ENCODE measurements around the gene ZNF777.

The ZNF777 gene

DNA sequence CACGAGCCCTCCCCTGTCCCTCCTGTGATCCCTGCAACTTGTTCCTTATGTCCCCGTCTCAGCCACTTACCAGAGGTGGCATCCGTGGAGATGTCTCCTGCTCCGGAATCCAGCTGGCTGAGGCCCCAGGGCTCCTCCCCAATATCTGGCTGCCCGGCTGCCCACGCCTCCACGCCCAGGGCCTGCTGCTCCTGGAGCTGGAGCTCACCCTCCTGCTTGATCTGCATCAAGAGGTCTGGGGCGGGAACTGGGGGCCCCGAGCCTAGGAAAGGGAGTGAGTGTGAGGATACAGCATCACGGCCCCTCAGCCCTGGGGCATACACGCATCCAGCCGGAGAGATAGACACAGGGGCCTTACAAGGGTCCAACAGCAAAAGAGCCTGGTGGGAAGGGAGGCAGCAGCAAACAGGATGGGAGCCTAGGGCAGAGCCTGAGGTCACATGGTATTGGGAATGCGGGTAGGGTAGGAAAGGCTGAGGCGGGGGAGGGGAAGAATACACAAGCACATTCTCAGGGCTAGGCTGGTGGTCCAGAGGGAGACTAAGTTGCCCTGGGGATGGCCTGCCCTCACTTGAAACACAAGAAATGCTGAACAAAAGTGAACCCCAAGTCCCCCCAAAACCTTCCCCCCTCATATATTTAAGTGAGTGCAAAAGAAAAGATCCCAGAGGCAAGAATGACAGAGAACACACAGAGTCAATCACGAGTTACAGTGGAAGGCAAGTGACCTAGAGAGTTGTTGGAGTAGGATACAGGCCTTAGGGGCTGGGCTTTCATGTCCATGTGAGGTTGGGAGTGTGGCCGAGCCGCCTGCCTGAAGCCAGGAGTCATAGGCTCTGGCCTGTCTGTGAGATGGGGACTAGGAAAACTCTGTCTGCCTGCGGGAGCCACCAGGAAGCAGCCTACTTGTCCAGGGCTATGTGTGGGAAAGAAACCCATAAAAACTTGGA lies 16.9 kb upstream of the ZNF777 start:
- no peak for DNase-seq (ENCODE audit: low spot score)

DNA sequence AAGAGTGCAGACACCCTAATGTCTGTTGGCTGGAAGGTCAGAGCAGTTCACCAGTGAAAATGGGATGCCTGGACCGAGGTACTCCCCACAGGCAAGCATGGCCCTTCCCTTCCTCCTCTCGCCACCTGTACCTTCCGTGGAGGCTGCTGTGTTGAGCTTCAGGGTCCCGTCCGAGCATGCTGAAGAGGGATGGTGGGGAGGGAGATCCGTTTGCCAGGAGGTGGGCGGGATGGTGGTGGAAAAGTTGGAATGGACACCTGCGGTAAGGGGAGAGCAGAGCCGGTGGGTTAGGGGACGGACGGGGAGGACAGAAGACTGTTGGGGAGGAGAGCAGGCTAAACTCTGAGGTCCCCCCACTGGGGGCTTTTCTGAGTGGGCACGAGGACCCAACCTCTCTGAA lies 15.9 kb upstream of the ZNF777 start:
- DNase-seq (ENCODE audit: low spot score), result no peak

DNA sequence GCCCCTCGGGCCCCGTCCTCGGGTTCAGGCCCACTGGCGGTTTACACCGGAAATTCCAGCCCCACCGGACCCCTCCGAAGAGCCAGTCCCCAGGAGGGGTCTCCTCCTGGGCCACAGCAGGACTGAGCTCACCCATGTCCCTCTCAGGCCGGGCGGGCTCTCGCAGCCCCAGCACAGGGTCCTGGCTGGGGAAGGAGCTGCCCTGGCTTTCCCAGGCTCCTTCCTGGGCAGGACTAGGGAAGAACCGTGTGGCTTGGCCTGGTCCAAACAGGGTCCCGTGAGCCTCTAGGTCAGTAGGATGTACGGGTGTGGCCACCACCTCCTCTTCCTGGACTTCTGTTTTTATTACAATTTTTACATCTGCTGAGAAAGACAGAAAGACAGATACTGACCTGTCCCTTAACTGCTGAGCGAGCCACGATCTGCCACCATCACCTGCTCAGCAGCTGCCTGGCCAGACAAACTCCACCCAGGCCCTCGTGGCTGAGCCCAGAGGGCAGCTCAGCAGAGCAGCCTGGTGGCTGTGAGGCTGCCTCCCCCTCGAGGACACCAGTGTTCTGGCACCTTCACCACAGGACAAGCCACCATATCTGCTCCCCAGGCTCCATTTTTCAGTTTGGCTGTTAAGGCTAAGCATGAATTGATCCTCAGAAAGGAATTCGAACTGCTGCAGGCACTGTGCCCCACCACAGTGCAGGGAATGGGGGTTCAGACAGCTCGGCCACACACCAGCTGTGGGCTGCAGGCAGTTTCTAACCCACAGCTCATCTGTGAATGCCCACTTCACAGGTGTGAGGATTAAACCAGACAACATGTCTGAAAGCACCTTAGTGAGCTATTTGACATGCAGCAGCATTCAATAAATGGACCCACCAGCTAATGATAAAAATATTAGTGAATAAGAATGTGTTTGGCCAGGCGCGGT lies 14.5 kb upstream of the ZNF777 start:
- no peak for DNase-seq (ENCODE audit: low spot score)

DNA sequence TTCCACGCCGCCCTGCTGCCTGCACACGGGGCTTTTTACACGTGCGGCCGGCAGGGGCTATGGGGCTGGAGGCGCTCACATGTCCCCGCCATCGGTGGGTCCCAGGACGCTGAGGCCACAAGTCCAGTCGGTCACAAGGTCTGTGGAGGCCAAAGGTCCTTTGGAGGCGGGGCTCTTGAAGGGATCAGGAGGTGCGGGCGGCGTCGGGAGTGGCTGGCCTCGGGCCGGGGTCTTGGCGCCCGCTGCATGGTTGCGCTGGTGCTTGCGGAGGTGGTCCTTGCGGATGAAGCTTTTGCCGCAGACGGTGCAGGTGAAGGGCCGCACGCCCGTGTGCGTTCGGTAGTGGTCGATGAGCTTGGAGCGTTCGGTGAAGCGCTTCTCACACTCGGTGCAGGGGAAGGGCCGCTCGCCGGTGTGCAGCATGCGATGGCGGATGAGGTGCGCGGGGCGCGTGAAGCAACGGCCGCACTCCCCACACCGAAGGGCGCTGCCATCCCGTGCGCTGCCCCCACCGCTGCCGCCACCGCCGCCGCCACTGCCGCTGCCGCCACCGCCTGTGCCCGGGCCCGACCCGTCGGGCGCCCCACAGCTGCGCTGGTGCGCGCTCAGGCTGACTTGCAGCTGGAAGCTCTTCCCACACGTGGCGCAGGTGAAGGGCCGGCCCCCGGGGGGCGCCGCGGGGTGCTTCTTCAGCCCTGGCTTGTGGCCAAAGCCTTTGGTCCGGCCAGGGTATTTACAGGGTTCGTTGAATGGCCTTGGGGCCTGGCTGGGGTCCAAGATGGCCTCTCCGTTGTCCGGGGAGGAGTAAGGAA lies 13.7 kb upstream of the ZNF777 start:
- no peak for DNase-seq (ENCODE audit: low spot score)

DNA sequence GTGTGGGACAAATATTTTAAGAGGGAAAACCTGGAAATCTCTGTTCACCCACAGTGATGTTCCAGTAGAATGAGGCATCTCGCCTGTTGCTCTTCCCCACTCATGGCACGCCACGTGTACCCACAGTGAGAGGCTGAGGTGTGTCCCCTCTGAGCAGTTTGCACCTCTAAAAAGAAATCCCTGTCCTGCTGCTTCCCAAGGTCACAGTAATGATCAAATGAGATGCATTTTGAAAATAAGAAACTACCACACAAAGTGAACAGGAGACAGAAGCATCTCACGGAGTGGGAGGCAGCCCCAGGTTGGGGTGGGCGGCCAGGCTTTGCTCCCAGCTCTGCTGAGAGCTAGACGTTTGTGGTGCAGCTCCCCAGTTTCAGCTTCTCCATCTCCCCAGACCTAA lies 12.4 kb upstream of the ZNF777 start:
- no peak for DNase-seq (ENCODE audit: low spot score)

DNA sequence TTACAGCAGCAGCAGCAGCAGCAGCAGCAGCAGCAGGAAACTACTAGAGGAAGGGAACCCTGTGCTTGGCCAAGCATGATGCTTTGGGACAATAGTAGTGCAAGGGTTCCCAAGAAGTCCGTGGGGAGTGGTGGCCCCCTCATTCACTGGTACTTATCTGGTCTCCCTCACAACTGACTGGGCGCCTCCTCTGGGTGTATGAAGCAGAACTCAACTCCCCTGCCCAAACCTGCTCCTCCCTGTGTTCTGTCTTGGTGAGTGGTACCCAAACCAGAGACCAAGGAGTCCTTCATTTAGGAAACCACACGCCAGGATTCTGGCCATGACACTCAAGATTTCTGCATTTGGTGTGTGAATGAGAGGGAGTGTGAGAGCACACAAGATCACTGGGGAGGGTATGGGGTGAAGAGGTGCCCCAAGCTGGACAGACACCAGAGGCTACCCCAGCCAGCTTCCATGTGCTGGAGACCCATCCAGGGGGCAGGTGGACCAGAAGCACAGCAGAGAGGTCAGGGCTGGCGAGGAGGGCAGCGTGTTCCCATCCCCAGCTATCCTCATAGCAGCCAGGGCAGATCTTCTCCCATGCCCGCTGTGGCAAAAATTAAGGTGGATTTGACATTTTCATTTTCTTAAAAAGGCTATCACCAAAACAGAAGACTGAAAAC lies 10.6 kb upstream of the ZNF777 start:
- no peak for DNase-seq (ENCODE audit: low spot score)

DNA sequence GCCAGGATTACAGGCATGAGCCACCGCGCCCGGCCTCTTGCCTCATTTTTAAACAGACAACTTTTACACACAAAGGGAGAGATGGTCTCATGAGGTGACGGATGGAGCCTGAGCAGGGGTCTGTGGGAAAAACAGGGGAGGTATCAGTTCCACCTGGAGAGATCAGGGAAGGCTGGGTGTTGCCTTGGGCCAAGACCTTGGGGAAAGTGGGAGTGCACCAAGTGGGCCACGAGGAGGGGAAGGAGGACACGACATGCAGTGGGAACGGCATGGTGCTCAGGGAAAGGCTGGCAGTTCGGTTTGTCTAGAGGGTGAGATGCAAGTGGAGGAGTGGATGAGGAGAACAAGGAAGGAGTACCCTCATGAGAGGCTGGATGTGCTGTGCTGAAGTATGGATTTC lies 8.9 kb upstream of the ZNF777 start:
- no peak for DNase-seq (ENCODE audit: low spot score)

DNA sequence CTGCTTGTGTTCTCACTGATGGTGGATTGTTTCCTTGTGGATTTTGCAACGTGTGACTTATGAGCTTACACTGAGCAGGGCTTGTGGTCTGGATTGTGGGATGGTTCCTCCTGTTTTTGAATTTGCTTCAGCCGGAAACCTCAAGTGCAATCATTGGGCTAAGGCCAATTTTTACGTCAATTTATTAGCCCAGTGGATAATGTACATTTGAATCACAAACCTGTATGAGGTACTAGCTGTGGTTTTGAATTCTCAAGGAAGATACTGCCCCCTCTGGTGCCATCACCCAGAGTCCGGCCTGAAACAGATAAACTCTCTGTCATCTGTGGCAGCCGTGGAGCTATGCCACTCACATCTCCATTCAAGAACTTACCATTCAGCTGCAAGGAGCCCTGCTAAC lies 7.3 kb upstream of the ZNF777 start:
- no peak for DNase-seq (ENCODE audit: low spot score)

DNA sequence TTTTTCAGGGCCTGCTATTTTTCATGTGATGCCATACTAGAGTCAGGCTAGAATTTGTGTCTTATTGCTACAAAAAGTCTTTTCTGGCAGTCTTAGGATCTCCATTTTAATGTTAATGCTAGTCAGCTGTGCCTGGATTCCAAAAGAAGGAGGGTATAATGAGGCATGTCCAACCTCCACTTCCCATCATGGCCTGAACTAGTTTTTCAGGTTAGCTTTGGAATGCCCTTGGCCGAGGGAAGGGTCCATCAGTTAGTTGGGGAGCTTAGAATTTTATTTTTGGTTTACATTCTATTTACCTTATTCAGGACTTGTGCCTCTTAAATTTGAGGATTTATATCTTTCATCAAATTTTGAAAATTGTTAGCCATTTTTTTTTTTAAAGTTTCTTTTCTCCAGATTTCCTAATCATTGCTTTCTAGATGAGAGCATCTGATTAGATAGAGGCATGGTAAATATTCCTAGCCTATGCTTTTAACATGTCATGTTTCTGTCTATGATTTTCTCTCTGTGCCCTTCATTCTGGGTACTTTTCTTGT lies 6.5 kb upstream of the ZNF777 start:
- no peak for DNase-seq (ENCODE audit: low spot score)

DNA sequence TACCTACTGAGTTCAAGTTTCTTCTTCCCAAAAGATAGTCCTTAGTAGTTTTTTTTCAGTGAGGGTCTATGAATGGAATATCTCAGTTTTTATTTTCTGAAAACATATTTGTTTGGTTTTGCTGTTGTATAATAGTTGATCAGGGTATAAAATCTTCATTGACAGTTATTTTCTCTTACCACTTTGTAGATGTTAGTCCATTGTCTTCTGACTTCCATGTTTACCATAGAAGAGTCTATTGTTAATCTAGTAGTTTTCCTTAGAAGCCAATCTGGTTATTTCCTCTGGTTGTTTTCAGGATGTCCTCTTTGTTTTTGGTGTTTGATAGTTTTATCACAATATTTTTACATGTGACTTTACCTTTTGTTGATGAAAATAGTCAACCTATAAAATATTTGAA lies 5.5 kb upstream of the ZNF777 start:
- no peak for DNase-seq (ENCODE audit: low spot score)

DNA sequence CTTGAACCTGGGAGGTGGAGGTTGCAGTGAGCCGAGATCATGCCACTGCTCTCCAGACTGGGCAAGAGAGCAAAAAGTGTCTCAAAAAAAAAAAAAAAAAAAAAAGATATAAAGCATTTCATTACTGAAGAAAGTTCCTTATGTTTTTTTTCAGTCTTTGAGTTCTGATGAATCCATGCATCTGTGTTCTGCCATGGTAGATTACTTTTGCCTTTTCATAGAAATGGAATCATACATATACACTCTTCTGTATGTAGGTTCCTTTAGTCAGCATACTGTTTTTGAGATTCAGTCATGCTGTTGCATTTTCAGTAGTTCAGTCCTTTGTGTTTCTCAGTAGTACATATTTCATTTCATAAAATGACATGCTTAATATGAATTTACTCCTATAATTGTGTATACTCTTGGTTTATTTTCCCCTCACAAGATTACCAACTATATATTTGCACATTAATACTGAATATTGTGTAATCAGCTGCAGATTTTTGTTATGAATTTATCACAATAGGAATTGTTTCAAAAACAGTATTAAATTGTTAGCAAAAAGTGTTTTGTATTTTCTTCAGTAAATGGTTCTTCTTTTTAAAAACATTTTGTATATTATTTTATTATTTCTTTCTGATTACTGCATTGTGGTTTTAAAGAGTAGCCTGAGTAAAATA lies 2.8 kb upstream of the ZNF777 start:
- no peak for DNase-seq (ENCODE audit: low spot score)

DNA sequence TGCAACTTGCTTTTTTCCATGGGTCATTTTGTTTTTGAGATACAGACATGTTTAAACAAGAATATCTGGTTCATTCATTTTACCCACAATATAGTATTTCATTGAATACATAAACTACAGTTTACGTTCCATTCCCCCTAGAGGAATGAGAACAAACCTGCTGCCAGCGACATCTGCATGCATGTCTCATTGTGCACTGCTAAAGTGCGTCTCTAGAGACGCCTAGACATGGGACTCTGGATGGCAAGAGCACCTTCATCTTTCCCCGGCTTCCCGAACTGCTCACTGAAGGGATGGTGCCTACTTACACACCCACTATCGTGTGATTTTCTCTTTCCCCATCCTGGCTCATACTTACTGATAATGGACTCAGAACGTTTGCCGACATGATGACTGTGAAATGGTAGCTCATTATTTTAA lies 1.2 kb upstream of the ZNF777 start:
- no peak for DNase-seq (ENCODE audit: low spot score)

DNA sequence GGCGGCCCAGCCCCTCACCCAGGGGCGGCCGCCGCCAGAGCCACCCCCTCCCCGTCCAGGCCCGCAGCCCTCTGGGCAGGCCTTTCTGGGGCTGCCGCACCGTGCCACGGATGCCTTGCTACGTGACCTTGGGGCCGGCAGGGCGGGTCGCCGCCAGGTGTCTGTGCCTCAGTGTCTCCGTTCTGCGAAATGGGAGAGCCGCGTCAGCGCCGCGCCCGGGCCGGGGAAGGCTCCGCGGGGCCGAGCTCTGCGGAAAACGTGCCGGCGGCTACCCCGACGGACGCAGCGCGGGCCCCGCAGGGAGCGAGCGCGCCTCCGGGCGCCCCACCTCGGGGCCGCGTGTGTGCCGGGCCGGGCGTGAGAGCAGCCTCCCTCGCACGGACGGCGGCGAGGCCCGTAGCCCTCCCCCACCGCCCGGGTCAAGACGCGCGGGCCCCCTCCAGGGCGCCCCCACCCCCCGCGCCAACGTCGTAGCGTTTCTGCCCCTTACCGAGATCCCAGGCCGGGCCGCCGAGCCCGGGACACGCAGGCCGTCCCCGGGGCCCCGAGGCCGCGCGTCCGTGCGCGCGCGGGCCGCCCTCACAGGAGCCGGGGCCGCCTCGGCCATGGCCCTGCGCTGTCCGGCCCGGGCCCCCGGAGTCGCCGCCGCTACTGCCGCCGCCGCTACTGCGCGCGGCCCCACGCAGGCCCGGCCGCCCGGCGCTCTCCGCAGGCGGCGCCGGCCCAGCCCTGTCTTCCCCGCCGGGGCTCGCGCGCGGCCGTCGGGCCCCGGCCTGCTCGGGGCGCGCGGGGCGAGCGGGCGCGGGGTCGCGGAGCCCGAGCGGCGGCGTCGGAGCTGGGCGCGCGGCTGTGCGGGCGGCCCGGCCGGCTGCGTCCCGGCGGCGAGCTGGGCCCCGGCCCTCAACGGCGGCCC lies 1.1 kb downstream of the ZNF777 start:
- no peak for DNase-seq (ENCODE audit: low spot score)

DNA sequence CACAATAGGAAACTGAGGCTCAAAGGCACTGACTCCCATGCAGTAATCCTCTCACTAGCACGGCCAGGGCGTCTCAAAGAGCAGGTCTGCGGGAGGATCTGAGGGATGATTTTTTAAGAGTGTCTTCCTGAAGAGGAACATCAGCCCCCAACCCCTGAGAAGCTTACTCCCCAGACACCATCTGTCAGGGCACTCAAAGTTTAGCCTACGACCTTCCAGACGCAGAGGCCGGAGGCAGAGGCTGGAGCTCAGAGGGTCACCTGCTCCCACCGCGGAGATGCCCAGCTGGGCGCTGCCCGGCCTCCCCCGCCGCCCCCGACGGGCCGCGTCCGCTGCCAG lies 1.7 kb downstream of the ZNF777 start:
- DNase-seq (ENCODE audit: low spot score), result no peak

DNA sequence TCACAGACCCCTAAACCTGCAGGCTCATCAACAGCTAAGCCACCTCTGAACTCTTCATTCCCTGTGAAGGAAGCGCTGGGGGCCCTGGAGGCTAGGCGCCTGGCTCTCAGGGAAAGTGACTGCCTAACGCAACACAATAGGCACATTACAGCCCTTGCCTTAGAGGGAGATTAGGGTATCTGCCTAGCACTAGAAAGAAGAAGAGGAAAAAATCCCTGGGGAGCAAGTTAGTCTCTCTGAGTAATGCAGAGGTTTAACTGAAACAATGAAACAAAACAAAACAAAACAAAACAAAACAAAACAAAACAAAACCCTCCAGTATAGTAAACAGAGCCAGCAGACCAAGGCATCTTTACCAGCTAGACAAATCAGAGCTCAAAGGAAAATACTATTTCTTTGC lies 2.6 kb downstream of the ZNF777 start:
- DNase-seq (ENCODE audit: low spot score), result no peak

DNA sequence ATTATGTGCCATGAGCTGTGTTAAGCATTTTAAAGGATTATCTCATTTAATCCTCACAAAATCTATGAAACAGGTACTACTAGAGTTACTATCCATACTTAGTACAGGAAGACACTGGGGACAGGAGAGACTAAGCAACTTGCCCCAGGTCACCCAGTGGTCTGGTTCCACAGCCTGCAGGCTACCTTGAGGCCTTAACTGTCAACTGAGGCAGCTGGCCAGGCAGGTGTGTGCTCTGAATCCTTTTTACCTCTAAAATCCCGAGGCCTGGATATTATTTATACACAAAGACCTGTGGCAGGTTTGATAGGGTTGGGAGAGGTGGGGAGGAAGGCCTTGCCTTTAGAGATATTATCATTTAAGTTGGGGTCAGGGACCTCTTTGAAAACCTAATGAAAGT lies 3.1 kb downstream of the ZNF777 start:
- DNase-seq (ENCODE audit: low spot score), result no peak

DNA sequence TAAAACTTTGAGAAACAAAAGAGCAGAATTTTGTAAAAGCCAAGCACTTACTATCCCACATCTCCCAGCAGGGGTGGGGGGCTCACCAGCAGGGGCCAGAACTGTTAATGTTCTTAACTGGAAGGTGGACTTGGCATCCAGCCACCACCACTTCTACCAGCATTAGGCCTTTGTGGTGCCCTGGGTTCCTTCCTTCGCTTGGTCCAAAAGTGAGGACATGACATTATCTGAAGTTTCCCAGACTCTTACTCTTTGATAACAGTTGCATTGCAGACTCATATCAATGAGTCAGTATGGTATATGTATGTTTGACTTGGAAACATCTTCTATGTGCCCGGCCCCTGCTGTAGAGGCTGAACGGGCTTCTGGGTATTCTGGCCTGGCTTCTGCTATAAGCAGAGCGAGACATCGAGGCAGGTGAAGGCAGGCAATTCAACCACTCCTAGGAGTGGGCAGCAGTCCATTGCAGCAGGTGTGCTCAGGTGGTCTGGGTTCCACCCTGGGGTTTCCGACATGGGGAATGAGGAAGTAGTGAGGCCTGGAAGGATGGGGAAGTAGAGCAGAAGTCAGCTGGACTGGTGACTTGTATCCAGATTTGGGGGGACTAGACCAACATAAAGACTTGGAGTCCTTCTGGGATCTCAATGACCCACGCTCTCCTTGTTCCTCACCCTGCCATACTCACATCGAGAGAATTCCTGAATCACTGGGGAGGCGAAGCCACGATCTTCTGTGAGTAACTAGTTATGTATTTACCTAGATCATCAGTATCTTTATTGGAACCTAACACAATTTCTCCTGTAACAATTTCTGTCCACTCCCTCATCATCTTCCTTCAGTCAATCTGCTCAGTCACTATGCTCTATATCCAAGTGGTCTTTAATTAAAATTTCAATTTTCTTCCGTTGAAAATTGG lies 4.1 kb downstream of the ZNF777 start:
- peak; percentile 59 for DNase-seq (ENCODE audit: low spot score)

DNA sequence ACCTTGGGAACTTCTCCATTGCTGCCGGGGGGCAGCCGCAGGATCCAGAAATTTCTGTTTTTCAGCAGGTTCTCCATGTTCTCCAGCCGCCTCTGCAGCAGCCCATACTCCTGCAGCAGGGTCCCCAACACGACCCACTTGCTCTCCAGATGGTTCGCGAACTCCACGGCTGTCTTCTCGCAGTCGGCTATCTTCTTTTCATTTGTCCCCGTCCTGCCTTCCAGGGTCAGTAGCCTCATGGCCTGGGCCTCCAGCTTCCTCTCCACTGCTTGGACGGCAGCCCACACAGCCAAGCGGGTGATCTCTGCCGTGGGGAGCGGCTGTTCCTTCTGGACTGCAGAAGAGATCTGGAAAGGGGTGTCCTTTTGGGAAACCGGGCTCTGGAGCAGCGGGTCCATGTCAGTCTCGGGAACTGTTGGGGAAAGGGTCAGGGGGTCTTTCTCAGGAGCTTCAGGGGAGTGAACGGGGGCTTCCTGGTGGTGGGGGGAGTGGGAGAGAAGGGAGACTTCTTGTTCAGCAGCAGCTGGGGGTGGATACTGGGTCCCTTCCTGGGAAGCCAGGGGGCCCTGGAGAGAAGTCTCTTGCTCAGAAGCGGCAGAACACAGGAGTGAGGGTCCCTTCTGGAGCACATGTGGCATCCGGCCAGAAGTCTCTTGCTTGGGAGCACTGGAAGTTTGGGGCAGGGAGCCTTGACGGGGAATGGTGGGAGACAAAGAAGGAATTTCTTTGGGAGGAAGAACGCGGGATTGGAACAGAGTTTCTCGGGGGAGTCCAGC lies 5.5 kb downstream of the ZNF777 start:
- DNase-seq (ENCODE audit: low spot score), result no peak

Measured in hematopoietic multipotent progenitor cell treated with erythropoietin and hydrocortisone succinate and interleukin-3 and kit ligand, for 15 days (in vitro differentiated cells).